GM12878 (cell line): Measurements from ENCODE around the gene ICA1.

Experiments used
- CHD2 ChIP-seq: IDR thresholded peaks from 2 replicates; pipeline ENCODE4 v1.6.1; 2011; ENCODE audit warnings: low read depth, low read length, improper control_type of control experiment, borderline replicate concordance
- CREM ChIP-seq: IDR thresholded peaks from 2 replicates; pipeline ENCODE4 v1.6.1; 2014; ENCODE audit warnings: antibody characterized with exemption, low read depth
- EZH2 ChIP-seq: IDR thresholded peaks from 2 replicates; pipeline ENCODE4 v1.6.1; 2012; ENCODE audit warnings: low read depth, mild to moderate bottlenecking, control low read depth, inconsistent platforms, low read length, borderline replicate concordance; ENCODE audit not compliant: control insufficient read depth
- JUND ChIP-seq: IDR thresholded peaks from 2 replicates; pipeline ENCODE4 v1.6.1; 2012; ENCODE audit warnings: low read depth, mild to moderate bottlenecking, low read length, improper control_type of control experiment, moderate library complexity
- MXI1 ChIP-seq: fragments of 150-350 bp; IDR thresholded peaks from 2 replicates; pipeline ENCODE4 v1.6.1; 2011; ENCODE audit warnings: low read depth, mild to moderate bottlenecking, inconsistent platforms, low read length, improper control_type of control experiment
- POLR2A ChIP-seq: IDR thresholded peaks from 2 replicates; pipeline ENCODE4 v1.6.1; 2011; ENCODE audit warnings: low read depth, mild to moderate bottlenecking, low read length
- TARDBP ChIP-seq: IDR thresholded peaks from 2 replicates; pipeline ENCODE4 v1.6.1; 2016; ENCODE audit warnings: borderline replicate concordance
- TF ChIP-seq, protein P1 (sequence below): fragments of 150-350 bp; IDR thresholded peaks from 2 replicates; pipeline ENCODE4 v1.6.1; 2016; ENCODE audit warnings: low read depth, low read length
- TF ChIP-seq, protein P2 (sequence below), 3 experiments: IDR thresholded peaks in 2 of 3; conservative IDR thresholded peaks in 1 of 3; 2 replicates each; pipeline ENCODE4 v1.5.1; 2011; ENCODE audit warnings: low read depth in 3 of 3, low read length in 3 of 3, mild to moderate bottlenecking in 3 of 3, control low read depth in 2 of 3, moderate library complexity in 2 of 3, inconsistent platforms in 1 of 3, mixed read lengths in 1 of 3; ENCODE audit not compliant: control insufficient read depth in 2 of 3, insufficient read depth in 1 of 3; ENCODE audit errors: extremely low read depth in 1 of 3
- TF ChIP-seq, protein P3 (sequence below): IDR thresholded peaks from 2 replicates; pipeline ENCODE4 v1.6.1; 2012; ENCODE audit warnings: low read depth, low read length, improper control_type of control experiment
- TF ChIP-seq, protein P4 (sequence below): IDR thresholded peaks from 2 replicates; pipeline ENCODE4 v1.6.1; 2012; ENCODE audit warnings: mild to moderate bottlenecking, low read depth, low read length

DNA sequence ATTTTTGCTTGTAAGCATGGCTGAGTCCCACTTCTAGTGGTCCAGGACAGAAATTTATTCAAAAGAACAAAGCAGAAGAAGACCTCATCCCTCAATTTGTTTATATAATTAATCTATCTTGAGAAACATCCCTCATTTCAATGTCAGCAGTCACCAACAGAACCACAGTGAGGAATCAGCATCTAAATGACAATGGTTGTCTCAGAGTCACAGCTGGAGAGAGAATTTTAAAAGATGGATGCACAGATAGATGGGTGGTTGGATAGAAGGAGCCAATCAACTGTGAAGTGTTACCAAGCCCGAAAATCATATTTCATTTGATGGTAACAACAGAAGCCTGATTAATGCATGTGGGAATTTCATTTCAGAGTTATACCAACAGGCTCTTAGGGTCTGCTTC lies 55.0 kb downstream of the ICA1 start:
- TF ChIP-seq, protein P1, sequence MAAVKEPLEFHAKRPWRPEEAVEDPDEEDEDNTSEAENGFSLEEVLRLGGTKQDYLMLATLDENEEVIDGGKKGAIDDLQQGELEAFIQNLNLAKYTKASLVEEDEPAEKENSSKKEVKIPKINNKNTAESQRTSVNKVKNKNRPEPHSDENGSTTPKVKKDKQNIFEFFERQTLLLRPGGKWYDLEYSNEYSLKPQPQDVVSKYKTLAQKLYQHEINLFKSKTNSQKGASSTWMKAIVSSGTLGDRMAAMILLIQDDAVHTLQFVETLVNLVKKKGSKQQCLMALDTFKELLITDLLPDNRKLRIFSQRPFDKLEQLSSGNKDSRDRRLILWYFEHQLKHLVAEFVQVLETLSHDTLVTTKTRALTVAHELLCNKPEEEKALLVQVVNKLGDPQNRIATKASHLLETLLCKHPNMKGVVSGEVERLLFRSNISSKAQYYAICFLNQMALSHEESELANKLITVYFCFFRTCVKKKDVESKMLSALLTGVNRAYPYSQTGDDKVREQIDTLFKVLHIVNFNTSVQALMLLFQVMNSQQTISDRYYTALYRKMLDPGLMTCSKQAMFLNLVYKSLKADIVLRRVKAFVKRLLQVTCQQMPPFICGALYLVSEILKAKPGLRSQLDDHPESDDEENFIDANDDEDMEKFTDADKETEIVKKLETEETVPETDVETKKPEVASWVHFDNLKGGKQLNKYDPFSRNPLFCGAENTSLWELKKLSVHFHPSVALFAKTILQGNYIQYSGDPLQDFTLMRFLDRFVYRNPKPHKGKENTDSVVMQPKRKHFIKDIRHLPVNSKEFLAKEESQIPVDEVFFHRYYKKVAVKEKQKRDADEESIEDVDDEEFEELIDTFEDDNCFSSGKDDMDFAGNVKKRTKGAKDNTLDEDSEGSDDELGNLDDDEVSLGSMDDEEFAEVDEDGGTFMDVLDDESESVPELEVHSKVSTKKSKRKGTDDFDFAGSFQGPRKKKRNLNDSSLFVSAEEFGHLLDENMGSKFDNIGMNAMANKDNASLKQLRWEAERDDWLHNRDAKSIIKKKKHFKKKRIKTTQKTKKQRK = no peak
- TF ChIP-seq EZH2 = no peak
- TF ChIP-seq MXI1 = no peak
- TF ChIP-seq, protein P2, sequence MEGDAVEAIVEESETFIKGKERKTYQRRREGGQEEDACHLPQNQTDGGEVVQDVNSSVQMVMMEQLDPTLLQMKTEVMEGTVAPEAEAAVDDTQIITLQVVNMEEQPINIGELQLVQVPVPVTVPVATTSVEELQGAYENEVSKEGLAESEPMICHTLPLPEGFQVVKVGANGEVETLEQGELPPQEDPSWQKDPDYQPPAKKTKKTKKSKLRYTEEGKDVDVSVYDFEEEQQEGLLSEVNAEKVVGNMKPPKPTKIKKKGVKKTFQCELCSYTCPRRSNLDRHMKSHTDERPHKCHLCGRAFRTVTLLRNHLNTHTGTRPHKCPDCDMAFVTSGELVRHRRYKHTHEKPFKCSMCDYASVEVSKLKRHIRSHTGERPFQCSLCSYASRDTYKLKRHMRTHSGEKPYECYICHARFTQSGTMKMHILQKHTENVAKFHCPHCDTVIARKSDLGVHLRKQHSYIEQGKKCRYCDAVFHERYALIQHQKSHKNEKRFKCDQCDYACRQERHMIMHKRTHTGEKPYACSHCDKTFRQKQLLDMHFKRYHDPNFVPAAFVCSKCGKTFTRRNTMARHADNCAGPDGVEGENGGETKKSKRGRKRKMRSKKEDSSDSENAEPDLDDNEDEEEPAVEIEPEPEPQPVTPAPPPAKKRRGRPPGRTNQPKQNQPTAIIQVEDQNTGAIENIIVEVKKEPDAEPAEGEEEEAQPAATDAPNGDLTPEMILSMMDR (IDR thresholded peaks at IDR 0.05 in 2 of 3, conservative IDR thresholded peaks at IDR 0.05 in 1 of 3; ENCODE audit: control insufficient read depth in 2 of 3, extremely low read depth in 1 of 3, insufficient read depth in 1 of 3, low read depth in 3 of 3, low read length in 3 of 3) = no peak
- TF ChIP-seq, protein P3, sequence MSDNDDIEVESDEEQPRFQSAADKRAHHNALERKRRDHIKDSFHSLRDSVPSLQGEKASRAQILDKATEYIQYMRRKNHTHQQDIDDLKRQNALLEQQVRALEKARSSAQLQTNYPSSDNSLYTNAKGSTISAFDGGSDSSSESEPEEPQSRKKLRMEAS = no peak
- no peak for TF ChIP-seq CREM
- TF ChIP-seq, protein P4, sequence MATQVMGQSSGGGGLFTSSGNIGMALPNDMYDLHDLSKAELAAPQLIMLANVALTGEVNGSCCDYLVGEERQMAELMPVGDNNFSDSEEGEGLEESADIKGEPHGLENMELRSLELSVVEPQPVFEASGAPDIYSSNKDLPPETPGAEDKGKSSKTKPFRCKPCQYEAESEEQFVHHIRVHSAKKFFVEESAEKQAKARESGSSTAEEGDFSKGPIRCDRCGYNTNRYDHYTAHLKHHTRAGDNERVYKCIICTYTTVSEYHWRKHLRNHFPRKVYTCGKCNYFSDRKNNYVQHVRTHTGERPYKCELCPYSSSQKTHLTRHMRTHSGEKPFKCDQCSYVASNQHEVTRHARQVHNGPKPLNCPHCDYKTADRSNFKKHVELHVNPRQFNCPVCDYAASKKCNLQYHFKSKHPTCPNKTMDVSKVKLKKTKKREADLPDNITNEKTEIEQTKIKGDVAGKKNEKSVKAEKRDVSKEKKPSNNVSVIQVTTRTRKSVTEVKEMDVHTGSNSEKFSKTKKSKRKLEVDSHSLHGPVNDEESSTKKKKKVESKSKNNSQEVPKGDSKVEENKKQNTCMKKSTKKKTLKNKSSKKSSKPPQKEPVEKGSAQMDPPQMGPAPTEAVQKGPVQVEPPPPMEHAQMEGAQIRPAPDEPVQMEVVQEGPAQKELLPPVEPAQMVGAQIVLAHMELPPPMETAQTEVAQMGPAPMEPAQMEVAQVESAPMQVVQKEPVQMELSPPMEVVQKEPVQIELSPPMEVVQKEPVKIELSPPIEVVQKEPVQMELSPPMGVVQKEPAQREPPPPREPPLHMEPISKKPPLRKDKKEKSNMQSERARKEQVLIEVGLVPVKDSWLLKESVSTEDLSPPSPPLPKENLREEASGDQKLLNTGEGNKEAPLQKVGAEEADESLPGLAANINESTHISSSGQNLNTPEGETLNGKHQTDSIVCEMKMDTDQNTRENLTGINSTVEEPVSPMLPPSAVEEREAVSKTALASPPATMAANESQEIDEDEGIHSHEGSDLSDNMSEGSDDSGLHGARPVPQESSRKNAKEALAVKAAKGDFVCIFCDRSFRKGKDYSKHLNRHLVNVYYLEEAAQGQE = no peak
- TF ChIP-seq TARDBP = no peak
- TF ChIP-seq CHD2 = no peak
- TF ChIP-seq JUND = no peak
- no peak for TF ChIP-seq POLR2A
